ENCODE measurements around the gene RAB40A.

The RAB40A gene, protein sequence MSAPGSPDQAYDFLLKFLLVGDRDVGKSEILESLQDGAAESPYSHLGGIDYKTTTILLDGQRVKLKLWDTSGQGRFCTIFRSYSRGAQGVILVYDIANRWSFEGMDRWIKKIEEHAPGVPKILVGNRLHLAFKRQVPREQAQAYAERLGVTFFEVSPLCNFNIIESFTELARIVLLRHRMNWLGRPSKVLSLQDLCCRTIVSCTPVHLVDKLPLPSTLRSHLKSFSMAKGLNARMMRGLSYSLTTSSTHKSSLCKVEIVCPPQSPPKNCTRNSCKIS

DNA sequence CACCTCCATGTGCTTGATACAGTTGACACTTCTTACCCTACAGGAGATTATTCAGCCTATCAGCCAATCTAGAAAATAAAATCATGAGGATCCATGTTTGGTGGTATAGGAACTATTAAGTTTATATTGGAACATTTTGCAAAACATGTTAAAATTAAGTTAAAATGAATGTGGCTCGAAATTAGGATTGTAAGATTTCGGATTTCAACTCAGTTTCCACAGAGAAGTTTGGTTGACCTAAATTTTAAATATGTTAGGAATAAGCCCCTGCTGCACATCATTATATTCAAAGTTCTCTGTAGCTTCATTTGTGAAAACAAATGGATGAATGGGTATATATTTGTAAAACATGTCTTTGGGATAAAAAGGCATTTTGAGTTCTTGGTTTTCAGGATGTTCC is at the start of gene RAB40A:
Gene RAB40A, minus strand, starts transcription at position 101 of the 400 bp plus-strand sequence. CDS start 18,733 bp downstream, outside the sequence.
- in situ Hi-C loops (cut with MboI; ENCODE audit: low sequenced_read_pairs) = no loop called here

DNA sequence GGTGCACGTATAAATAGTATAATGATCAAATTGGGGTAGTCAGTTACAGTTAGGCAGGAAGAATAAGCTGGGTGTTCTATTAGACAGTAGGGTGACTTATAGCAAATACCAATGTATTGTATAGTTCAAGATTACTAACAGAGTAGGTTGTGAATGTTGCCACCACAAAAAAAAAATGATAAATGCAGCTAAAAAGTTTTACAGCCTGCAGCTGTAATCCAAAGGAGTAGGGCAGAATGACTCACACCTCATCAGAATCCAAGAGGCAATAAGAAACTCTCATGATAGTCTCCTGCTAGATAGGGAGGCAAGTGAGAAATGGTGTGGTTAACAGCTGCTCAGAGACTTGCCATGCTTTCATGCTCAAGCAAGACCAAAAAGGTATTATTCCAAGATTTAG is 46.5 kb upstream of the RAB40A start:
- in situ Hi-C loops (cut with MboI; ENCODE audit: low sequenced_read_pairs) = no loop called here

DNA sequence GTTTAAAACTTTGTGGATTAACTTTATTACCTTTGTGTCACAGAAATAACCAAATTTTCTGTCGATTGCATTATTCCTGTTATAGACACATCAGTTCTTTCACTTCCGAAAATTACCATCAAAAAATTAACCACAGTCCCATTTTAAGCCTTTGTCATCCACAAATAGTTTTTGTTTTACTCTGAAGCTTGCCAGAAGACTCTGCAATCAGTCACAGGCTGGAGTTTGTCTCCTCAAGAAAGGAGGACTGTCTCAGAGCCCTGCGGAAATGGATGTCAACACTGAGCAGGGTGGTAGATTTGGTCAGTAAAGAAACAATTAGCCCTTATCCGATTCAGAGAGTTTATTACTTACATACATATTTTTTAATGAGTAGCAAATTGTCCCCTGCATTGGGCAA is 45.9 kb upstream of the RAB40A start:
- in situ Hi-C loops (cut with MboI; ENCODE audit: low sequenced_read_pairs) = no loop called here

DNA sequence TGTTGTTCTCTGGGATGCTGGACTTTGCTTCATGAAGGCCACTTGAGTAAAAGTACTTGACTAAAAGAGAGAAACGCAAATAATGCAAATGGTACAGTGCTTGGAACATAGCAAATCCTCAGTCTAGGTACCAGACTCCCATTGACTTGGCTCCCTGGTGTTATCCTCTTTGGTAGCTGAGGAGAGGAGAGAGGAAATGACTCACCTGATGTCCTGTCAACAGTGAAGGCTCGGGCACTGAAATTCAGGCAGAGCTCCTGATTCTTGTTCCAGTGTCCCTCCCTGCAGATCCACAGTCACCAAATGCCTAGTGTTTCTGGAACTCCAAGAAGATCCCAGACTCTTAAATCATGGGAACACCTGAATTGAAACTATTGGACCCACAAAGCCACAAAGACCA is 43.5 kb upstream of the RAB40A start:
- in situ Hi-C loops (cut with MboI; ENCODE audit: low sequenced_read_pairs) = no loop called here

DNA sequence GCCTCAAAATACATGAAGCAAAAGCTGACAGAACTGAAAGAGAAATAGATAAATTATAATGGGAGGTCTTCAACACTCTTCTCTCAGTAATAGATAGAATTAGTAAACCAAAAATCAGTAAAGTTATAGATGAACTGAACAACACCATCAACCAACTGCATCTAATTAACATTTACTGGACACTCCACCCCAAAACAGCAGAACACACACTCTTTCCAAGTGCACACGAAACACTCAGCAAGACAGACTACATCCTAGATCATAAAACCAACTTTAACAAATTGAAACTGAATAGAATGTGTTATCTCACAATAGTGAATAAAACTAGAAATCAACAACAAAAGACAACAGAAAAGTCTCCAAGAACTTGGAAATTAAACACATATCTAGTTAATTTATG is 41.0 kb upstream of the RAB40A start:
- in situ Hi-C loops (cut with MboI; ENCODE audit: low sequenced_read_pairs) = no loop called here

DNA sequence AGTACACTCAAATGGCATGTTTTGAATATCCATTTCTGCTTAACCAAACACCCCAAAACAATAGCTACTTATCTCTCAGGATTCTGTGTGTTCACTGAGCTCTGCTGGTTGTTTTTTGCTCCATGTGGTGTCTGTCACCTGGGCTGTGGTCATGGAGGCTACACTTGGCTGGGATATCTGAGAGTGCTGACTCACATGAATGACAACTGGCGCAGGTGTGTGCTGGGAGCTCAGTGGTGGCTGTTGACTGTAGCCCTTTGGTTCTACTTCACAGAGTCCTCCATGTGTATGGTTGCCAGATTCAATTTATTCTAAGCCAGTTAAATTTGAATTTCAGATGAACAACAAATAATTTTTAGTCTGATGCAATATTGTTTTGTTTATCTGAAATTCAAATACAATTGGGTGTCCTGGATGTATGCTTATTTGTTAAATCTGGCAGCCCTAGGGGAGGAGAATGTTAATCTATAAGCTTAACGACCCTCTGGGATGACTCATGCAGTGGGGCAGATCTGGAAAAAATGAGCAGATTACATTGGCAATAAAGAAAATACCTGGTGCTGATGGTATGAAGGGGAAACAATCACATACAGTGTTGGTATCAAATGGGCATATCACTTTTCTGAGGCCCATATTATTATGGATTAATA is 37.8 kb upstream of the RAB40A start:
- in situ Hi-C loops (cut with MboI; ENCODE audit: low sequenced_read_pairs) = no loop called here

DNA sequence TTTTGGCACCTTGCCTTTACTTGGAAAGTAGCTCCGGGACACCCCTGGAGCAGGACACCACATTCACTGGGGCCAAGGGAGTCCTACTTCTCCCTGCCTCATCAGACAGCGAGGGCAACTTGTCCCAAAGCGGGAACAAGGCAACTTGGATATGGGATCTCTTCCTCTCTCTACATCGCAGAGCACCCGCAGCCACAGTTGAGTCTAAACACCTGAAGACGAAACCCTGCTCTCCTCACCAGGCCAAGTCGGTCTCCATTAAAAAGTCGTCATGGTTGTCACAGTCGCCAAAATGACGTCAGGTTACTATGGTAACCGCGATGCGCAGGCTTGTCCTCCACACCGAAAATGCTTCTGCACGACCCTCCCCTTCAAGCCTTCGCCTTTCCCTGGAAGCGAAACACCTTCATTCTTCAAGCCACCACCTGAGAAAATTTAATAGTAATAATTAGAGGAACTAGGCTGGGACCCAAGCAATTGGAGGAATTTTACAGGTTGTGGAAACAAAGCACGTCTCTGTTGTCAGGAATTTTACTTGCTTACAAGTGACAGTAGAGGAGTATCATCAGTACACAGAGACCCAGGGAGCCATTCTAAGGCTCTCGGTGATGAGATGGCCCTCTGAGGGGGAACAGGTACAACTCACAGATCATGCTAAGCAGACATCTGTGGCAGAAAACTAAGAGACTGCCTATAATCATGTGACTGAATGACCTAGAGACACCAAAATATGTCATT is 35.6 kb upstream of the RAB40A start:
- in situ Hi-C loops (cut with MboI; ENCODE audit: low sequenced_read_pairs) = no loop called here

DNA sequence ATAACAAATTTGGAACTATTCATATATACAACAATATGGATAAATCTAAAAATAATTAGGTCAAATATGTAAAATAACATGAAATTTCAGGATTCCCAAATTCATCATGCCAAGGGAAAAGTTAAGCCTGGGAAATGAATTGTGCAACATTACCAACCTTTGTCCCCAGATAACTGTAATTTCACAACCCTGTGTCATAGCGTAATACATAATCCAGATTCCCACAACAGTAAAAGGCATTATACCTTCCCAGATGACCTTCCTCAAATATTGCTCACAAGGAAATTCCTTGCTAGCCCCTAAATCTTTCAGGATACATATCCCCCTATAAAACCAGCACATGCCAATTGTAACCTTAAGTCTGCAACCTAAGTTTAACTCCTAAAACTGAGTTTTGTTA is 32.9 kb upstream of the RAB40A start:
- in situ Hi-C loops (cut with MboI; ENCODE audit: low sequenced_read_pairs) = no loop called here

DNA sequence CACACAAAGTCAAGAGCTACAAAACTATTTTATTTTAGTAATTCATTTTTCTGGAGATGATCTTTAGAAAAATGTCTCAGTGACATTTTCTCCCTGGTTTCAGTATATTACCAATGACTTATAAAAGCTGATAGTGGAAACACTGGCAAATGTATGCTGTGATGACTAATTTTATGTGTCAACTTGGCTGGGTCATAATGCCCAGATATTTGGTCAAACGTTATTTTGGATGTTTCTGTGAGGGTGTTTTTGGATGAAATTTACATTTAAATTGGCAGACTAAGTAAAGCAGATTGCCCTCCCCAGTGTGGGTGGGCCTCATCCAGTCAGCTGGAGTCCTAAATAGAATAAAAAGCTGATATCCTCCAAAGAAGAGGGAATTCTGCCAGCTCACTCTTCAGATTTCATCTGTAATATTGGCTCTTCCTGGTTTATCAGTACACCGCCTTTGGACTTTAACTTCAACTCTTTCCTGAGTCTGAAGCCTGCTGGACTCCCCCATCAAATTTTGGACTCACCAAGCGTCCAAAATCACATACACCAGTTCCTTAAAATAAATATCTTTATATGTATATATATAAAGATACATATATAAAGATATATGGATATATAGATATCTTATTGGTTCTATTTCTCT is 31.2 kb upstream of the RAB40A start:
- in situ Hi-C loops (cut with MboI; ENCODE audit: low sequenced_read_pairs) = no loop called here

DNA sequence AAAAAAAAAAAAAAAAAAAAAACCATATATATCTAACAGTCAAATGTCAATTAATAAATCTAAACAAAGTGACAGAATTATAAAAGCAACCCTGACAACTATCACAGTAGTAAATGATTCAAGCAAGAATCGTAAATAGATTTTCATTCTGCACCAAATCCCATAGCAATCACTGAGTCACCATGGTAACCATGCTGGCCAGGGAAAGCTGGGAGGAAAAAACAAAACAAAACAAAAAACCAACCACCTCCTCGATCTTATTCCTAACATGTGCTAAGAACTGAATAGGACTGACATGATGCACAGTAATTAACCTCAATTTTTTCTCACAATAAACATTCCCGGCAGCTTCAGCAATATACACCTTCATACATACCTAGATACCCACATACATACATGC is 30.6 kb upstream of the RAB40A start:
- in situ Hi-C loops (cut with MboI; ENCODE audit: low sequenced_read_pairs) = loop anchor here (25.0 kb wide), 1 partner anchor 262 kb away; no protein-coding TSS in a partner anchor

DNA sequence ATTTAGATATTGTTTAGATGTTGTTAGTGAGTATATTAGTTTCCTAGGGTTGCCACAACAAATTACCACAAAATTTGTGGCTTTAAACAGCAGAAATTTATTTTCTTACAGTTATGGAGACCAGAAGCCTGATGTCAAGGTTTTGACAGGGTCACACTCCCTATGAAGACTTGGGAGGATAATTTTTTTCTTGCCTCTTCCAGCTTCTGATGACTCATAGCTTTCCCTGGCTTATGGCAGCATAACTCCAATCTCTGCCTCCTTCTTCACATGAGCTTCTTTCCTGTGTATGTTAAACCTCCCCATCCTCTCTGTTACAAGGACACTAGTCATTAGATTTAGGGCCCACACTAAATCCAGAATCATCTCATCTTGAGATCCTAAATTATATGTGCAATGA is 20.9 kb upstream of the RAB40A start:
- in situ Hi-C loops (cut with MboI; ENCODE audit: low sequenced_read_pairs) = loop anchor here (25.0 kb wide), 1 partner anchor 272 kb away; no protein-coding TSS in a partner anchor

DNA sequence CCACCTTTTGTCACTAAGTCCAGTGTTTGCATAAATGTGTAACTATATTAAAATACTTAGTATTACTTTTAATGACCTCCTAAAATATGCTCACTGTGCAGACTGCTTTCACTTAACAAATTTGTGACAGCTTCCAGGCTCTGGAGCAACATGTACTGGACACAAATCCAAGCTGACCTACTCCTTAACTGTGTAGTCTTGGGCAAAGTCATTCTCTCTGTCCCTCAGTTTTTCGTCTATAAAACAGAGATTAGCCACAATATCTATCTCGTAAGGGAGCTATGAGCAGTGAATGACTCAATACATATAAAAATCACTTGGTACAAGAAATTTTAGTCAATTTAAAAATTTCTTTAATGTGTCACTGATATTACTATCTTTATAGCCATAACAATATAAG is 20.4 kb upstream of the RAB40A start:
- in situ Hi-C loops (cut with MboI; ENCODE audit: low sequenced_read_pairs) = loop anchor here (25.0 kb wide), 1 partner anchor 273 kb away; no protein-coding TSS in a partner anchor

DNA sequence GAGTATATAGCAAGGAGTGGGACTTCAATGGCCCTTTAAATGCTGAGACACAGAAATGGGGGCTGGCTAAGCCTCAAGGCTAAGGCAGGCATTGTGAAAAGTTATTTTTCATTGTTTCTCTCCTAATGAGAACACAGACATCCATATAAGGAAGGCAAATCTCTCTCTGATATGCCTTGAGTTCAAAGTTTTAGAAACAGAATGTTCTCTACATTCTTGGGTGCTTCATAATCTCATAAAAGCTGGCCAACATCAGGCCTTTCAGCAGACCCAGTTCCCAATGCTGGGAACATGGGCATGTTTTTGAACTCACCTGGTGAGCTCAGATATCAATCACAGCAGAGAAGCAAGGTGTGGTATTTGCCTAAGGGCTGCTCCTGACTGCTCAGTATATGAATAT is 19.4 kb upstream of the RAB40A start:
- in situ Hi-C loops (cut with MboI; ENCODE audit: low sequenced_read_pairs) = loop anchor here (25.0 kb wide), 1 partner anchor 274 kb away; no protein-coding TSS in a partner anchor

DNA sequence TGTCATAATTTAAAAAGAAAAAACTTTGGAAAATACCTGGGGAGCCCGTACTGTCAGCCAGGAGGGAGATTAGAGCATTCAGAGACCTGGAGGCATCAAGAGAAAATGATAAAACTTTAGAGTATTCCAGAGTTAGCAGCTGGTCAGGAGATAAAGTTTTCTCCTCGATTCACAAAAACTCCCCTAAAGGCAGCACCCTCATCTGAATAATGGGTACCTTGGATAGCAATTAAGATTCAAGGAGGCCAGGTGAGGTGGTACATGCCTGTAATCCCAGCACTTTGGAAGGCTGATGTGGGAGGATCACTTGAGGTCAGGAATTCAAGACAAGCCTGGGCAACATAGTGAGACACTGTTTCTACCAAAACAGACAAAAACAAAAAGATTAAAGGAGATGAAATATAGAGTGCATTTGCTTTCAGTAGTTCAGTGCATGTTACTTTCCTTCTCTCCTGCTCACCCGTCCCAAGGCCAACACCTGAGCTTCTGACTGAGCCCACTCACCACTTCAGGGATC is 18.6 kb upstream of the RAB40A start:
- in situ Hi-C loops (cut with MboI; ENCODE audit: low sequenced_read_pairs) = loop anchor here (25.0 kb wide), 1 partner anchor 274 kb away; no protein-coding TSS in a partner anchor

DNA sequence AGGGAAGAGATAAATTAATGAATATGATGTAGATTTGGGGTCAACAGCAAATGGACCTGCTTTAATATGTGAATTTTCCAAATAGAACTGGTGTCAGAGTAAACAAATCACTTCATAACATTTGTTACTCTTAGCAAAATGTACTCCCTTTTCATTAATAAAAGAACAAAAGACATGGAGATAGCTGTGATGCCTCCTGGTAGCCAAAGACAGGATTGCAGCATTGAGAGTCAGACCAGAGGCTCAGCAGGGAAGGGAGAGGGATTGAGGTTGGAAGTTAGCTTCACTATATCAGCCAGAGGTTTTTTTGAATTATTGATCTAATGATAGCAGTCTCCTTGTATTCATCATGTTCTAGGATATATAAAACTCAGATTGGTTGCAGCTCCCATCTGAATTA is 17.4 kb upstream of the RAB40A start:
- in situ Hi-C loops (cut with MboI; ENCODE audit: low sequenced_read_pairs) = loop anchor here (25.0 kb wide), 1 partner anchor 276 kb away; no protein-coding TSS in a partner anchor

DNA sequence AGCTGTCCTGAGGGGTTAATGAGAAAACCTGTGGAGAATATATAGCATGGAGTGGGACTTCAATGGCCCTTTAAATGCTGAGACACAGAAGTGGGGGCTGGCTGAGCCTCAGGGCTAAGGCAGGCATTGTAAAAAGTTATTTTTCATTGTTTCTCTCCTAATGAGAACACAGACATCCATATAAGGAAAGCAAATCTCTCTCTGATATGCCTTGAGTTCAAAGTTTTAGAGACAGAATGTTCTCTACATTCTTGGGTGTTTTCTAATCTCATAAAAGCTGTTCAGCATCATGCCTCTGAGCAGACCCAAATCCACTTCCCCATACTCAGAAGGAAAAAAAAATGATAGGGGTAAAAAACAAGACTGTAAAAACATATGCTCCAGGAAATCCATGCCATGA is 16.8 kb upstream of the RAB40A start:
- in situ Hi-C loops (cut with MboI; ENCODE audit: low sequenced_read_pairs) = loop anchor here (25.0 kb wide), 1 partner anchor 276 kb away; no protein-coding TSS in a partner anchor

DNA sequence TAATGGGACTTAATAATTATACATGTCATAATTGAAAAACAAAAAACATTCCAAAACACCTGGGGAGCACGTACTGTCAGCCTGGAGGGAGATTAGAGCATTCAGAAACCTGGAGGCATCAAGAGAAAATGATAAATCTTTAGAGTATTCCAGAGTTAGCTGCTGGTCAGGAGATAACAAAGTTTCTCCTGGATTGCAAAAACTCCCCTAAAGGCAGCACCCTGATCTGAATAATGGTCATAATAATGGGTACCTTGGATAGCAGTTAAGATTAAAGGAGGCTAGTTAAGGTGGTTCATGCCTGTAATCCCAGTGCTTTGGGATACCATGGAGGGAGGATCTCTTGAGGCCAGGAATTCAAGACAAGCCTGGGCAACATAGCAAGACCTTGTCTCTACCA is 15.9 kb upstream of the RAB40A start:
- in situ Hi-C loops (cut with MboI; ENCODE audit: low sequenced_read_pairs) = loop anchor here (25.0 kb wide), 1 partner anchor 277 kb away; no protein-coding TSS in a partner anchor

DNA sequence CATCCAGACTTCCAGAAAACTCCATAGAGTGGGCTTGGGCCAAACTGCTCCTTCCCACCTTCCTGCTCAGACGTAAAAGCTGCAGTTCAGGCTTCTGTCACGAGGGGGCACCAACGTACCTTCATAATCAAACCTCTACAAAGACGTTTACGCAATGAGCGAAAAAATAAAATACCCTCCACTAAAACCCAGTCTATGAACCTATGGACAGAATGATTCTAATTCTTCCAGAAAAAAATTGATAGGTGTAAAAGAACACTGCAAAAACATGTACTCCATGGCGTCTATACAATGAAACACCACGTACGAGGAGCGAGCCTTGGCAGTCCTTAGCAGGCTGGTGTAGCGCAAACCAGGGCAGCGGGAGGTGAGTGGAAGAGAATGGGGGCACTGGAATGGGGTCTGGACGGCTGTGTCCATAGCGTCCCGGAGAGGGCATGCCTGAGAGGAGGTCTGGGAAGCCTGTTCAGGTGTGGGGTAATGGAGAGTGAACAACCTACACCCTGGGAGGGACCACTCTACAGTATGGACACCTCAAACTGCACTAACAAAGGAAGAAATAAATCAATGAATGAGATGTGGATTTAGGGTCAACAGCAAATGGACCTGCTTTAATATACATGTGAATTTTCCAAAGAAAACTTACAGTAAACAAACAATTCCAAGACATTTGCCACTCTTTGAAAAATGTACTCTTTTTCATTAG is 14.4 kb upstream of the RAB40A start:
- in situ Hi-C loops (cut with MboI; ENCODE audit: low sequenced_read_pairs) = loop anchor here (25.0 kb wide), 1 partner anchor 279 kb away; no protein-coding TSS in a partner anchor

DNA sequence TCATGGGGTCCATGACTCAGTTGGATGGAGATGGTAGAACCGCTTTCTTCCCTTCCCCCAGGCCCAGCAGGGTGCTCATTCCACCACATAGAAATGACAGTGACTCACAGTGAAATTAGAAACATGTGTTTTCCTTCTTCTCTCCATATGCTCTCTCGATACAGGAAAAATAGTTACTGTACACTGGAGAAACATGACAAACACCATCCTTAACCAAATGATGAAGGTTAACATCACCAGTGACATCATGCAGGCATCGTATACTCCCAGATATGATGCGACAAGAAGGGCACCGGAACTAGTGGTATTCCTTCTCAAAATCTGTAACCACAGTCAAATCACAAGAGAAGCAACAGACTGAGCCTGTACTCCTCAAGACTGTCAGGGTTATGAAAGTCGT is 11.7 kb upstream of the RAB40A start:
- in situ Hi-C loops (cut with MboI; ENCODE audit: low sequenced_read_pairs) = loop anchor here (25.0 kb wide), 1 partner anchor 281 kb away; no protein-coding TSS in a partner anchor

DNA sequence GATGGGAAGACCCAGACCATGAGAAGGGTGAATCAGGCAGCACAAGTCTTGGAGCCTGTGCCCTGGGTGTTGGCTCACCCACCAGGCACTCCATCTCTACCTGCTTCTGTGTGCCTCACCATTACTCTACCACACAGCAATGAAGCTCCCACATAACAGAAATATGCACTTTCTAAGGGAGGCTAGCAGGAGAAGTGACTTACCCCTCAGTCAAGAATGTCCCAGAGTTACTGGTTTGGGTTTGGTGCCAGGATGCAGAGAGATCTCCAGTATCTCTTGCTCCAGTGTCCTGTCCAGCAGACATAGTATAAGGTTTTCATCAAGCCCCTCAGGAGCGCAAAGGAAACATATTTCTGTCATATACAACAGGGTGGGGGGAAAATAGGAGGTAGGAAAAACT is 11.3 kb upstream of the RAB40A start:
- in situ Hi-C loops (cut with MboI; ENCODE audit: low sequenced_read_pairs) = loop anchor here (25.0 kb wide), 1 partner anchor 282 kb away; no protein-coding TSS in a partner anchor

Measured in HL-60/S4 treated with retinoic acid at 250 ng/mL for 4 days and 3 days (cell line).